Stimulated activated CD4-positive, alpha-beta T cell treated with anti-CD3 and anti-CD28 coated beads, Interleukin-2, amount 100 ng/mL, for 48 hours (primary cell): ENCODE measurements around the gene RPS6KA5.
"Not testable (repeated sequence)": the region's sequence is repeated elsewhere in the genome, so short reads cannot be mapped to it uniquely, and the experiment has no call there.

Source experiments
- DNase-seq, 2 donors: peaks; one replicate each; pipeline ENCODE4 v3.0.0-alpha.2; 2020

Gene RPS6KA5

GRCh38 chr14:91060351-91061055 is at the start of gene RPS6KA5:
RPS6KA5 (minus strand) TSS chr14:91060641; CDS start chr14:91060434, 207 bp downstream.
- peak; percentile 98 to 99 for DNase-seq

- DNase-seq: peak in 1 of 2 donors; percentile 7
Observed at GRCh38 chr14:91108941-91109611, 48.6 kb upstream of the RPS6KA5 start.

GRCh38 chr14:91103116-91103515 is 42.7 kb upstream of the RPS6KA5 start:
- DNase-seq: no peak

- no peak for DNase-seq
Observed at GRCh38 chr14:91100102-91100501, 39.7 kb upstream of the RPS6KA5 start.

- DNase-seq: no peak
Observed at GRCh38 chr14:91098591-91098990, 38.1 kb upstream of the RPS6KA5 start.

GRCh38 chr14:91097657-91098056 is 37.2 kb upstream of the RPS6KA5 start:
- not testable (repeated sequence) for DNase-seq

GRCh38 chr14:91095178-91095577 is 34.7 kb upstream of the RPS6KA5 start:
- DNase-seq: no peak

GRCh38 chr14:91094772-91095171 is 34.3 kb upstream of the RPS6KA5 start:
- no peak for DNase-seq

GRCh38 chr14:91093743-91094472 is 33.5 kb upstream of the RPS6KA5 start:
- DNase-seq: not testable (repeated sequence)

GRCh38 chr14:91092073-91092472 is 31.6 kb upstream of the RPS6KA5 start:
- no peak for DNase-seq

- no peak for DNase-seq
Observed at GRCh38 chr14:91090743-91091142, 30.3 kb upstream of the RPS6KA5 start.

GRCh38 chr14:91089958-91090535 is 29.6 kb upstream of the RPS6KA5 start:
- DNase-seq: no peak

GRCh38 chr14:91088585-91089235 is 28.3 kb upstream of the RPS6KA5 start:
- no peak for DNase-seq

- not testable (repeated sequence) for DNase-seq
Observed at GRCh38 chr14:91087470-91087869, 27.0 kb upstream of the RPS6KA5 start.

GRCh38 chr14:91084516-91084915 is 24.1 kb upstream of the RPS6KA5 start:
- no peak for DNase-seq

- no peak for DNase-seq
Observed at GRCh38 chr14:91082282-91082681, 21.8 kb upstream of the RPS6KA5 start.

GRCh38 chr14:91080071-91080470 is 19.6 kb upstream of the RPS6KA5 start:
- no peak for DNase-seq

- DNase-seq: peak; percentile 47 to 52
Observed at GRCh38 chr14:91078095-91078737, 17.8 kb upstream of the RPS6KA5 start.

- DNase-seq: no peak
Observed at GRCh38 chr14:91075553-91075952, 15.1 kb upstream of the RPS6KA5 start.

GRCh38 chr14:91070572-91070971 is 10.1 kb upstream of the RPS6KA5 start:
- no peak for DNase-seq

- no peak for DNase-seq
Observed at GRCh38 chr14:91068642-91069041, 8.2 kb upstream of the RPS6KA5 start.

- no peak for DNase-seq
Observed at GRCh38 chr14:91067186-91067585, 6.7 kb upstream of the RPS6KA5 start.
